ENCODE data around the gene CEP350.
A peak's percentile ranks its signal among the peaks of the same experiment; 100 is the strongest.

CEP350 gene

DNA sequence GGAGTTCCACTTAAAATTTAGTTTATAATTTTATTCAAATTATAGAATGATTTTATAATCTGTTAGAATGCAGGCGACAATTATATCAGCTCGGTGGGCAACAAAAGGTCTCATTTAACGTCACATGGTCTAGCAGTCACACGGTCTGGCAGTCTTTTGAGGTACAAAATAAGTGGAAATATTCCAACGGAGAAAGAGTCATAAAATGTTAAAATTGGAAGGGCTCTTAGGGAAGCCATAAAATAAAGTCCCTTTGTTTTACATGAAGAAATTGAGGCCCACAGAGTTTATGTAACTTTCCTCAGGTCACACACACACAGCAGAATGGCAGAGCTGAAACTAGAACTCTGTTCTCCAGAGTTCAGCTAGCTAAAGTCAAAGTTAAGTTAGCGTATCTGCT is 115.7 kb downstream of the CEP350 start:
- DNase-seq: no peak

DNA sequence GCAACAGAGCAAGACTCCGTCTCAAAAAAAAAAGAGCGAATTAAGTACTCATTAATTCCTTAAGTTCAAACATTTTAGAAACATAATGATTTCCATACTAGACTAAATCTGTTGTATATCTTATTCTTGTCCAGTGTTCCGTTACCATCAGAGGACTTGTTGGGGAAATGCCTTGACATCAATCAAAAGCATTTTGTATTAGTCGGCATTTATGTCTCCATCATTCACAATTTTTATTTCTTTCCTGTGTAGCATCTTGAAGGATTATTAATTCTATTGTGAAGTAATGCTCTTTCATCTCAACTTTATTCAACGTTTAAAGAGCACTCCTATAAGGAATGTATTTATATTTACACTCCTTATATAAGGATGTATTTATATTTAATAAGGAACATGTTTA is 117.1 kb downstream of the CEP350 start:
- DNase-seq: no peak

DNA sequence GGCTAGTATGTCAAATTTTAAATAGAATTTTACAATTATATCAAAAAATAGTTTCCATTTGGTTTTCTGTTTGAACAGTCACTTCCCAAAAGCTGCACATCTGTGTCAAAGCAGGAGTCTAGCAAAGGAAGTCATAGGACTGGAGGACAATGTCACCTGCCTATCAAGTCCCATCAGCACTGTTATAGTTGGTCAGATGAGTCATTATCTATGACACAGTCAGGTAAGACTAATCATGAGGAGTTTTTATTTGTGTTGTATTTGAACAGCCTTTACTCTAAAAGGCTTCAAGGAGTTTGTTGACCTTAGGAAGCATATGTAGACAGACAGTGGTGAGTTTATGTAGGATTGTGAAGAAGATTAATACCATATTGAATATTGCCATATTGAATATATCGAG is 125.8 kb downstream of the CEP350 start:
- DNase-seq: peak; percentile 28

DNA sequence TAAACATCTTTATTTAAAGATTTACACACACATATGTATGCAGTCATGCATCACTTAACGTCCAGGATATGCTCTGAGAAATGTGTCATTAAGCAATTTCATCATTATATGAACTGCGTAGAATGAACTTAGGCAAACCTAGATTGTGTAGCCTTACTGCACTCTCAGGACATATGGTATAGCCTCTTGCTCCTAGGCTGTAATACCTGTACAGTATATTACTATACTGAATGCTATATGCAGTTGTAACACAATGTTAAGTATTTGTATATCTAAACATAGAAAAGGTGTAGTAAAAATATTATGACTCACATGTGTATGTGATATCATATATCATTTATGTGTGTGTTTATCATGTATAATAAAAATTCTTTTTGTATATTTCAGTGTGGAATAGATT is 126.9 kb downstream of the CEP350 start:
- no peak for DNase-seq

DNA sequence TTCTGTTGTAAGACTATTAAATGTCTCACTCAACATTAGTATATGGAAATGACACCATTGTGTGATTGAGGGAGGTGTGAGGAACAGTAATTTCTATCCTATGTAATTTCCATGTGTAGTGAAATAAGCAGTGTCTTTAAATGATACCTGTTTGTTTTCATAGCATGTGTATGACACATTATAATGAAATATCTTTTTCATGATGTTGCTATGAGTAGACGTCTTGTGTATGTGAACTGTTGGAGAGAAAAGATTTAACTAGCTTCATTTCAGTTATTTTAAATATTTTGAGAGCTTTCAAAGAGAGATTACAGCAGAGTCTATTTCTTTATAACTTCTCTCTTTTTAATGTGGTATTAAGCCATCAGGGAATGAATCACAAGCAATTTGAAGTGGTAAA is 128.6 kb downstream of the CEP350 start:
- no peak for DNase-seq

DNA sequence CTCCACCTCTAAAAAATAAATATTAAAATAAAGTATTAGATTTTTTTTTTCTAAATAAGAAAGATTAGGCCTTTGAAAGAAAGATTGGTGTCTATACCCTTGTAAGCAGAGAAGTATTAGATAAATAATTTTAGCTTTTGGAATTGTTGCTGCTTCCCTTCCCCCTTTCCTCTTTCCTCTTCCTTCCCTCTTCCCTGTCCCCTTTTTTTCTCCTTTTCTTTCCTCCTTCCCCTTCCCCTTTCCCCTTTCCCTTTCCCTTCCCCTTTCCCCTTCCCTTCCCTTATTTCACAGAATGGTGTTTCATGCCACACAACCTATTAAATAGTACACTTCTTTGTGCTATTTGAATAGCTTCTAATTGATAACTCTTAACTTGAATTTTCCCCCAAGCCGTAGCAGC is 130.3 kb downstream of the CEP350 start:
- DNase-seq: no peak

DNA sequence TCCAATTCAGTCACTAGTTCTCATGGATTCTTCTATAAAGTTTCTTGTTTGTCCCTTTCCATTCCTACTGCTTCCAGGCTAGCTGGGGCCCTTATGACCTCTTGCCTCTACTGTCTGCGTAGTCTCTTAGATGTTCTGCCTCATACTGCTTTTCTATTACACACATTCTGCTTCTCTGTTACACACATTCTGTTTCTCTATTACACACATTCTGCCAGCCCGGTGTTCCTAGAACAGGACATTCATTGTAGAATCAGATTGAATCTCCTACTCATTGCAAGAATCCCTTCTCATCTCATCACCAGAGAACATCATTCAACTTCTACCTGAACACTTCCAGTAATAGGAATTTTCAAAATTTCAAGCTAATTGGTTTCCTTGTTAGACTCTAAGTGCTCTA is 130.7 kb downstream of the CEP350 start:
- DNase-seq: peak; percentile 20

DNA sequence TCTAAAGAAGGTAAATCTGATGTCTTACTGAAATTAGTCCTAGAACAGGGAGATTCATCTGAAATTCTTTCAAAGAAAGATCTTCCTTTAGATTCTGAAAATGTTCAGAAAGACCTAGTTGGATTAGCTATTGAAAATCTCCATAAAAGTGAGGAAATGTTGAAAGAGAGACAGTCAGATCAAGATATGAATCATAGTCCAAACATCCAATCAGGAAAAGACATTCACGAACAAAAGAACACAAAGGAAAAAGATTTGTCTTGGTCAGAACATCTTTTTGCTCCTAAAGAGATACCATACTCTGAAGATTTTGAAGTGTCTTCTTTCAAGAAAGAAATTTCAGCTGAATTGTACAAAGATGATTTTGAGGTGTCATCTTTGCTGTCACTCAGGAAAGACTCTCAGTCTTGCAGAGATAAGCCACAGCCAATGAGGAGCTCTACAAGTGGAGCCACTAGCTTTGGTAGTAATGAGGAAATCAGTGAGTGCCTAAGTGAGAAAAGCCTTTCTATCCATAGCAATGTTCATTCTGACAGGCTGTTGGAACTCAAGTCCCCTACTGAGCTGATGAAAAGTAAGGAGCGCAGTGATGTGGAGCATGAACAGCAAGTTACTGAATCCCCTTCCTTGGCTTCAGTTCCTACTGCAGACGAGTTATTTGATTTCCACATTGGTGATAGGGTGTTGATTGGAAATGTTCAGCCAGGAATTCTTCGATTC is 138.5 kb downstream of the CEP350 start:
- no peak for DNase-seq

DNA sequence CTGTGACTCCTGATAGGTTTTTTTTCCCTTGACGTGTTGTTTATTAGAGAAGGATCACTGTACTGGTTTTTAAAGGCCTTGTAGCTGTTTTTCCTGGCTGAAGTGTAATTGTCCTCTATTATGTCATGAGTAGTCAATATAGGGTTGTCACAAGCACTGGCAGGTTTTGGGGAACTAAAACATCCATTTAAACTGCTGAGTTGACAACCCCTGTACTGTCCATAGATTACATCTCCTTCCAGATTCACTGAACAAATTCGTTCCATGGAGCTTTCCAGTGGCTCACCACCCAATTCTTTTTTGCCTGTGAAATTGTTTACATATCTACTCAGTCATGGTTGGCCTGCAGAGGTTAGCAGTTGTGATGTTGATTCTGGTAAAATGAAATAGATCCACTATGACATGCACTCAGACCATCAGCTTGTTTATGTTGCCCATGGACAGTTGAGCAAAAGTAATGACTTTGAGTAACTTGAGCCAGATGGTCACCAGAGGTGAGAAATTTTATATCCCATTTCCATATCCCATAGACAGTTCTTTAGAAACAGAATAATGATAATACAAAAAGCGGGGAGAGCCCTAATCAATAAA is 140.2 kb downstream of the CEP350 start:
- no peak for DNase-seq

DNA sequence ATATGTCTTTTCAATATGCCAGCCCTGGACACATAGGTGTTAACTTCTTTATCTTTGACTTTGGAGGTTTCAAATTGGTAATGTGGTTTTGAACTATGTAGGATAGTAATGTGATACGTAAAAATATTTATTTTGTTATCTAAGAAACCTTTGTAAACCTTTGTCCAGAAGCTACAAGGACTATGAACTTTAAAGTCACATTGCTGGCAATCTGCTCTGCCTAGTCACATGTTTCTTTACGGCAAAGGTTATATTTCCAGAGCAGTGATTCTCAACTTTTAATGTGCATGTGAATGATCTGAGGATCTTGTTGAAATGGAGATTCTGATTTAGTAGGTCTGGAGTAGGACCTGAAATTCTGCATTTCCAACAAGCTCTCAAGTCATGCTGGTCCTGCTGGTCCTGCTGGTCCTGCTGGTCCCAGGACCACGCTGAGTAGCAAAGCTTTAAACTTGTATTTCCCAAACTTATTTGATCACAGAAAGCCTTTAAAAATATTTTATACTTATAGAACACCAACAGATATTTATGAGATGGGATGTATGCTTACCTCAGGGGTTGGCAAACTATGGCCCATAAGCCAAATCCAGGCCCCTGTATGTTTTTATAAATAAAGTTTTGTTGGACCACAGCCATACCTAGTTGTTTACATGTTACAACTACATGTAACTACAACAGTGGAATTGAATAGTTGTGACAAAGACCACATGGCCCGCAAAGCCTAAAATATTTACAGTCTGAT is 142.1 kb downstream of the CEP350 start:
- no peak for DNase-seq

DNA sequence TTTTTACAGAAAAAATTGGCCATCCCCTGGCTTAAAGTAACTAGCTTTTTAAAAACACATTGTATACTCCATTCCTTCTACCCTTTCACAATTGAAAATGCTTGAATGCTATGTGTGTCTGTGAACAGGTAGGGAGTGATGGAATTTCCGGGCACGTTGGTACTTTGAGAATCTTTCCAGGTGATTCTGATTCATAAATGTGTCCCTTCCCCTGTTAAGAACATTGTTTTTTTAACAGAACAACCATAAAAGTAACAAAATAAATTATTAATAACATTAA is 142.7 kb downstream of the CEP350 start:
- no peak for DNase-seq

DNA sequence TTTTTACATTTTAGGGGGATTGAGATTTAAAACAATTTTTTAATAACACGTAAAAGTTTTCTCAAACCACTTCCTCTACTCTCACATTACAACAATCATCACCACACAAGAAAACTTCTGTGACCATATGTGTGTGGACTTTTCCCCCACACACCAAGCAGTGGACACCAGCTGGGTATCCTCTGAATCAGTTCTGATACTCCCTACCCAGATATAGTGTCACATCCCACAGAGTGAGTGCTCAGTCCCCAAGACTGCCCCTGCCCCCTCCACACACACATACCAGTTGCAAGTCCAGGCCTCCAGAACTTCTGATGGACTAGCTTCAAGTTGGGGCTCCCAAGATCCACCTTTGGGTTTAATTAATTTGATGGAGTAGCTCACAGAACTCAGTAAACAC is 146.8 kb downstream of the CEP350 start:
- DNase-seq: no peak

DNA sequence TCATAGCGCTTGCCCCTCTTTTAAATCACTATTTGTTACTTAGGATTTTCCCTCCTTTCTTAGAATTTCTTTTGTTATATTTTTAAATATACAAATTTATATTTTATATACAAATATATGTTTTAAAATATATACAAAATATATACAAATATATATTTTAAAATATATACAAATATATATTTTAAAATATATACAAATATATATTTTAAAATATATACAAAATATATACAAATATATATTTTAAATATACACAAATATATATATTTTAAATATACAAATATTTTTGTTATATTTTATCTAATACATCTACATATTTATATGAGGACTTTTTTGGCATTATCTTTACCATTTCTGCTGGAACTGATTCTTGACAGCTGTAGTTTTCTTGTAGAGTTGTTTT is 149.2 kb downstream of the CEP350 start:
- no peak for DNase-seq

DNA sequence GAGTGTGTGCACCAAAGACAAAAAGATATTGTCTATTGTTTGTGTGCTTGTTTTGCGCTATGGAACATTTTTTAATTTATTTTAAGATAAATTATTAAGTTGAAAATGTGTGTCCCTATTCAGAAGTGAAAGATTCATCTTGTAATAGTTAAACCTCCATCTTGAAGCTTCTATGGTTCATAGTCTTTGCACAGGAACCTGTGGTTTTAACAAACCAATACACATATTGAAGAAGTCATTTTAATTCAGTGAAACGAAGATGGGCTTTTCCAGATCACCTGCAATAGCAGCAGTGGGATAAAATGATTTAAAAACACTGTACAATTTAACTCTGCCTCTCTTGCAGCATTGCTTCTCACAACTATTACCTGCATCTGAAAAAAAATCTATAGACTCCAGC is 157.5 kb downstream of the CEP350 start:
- DNase-seq: no peak

DNA sequence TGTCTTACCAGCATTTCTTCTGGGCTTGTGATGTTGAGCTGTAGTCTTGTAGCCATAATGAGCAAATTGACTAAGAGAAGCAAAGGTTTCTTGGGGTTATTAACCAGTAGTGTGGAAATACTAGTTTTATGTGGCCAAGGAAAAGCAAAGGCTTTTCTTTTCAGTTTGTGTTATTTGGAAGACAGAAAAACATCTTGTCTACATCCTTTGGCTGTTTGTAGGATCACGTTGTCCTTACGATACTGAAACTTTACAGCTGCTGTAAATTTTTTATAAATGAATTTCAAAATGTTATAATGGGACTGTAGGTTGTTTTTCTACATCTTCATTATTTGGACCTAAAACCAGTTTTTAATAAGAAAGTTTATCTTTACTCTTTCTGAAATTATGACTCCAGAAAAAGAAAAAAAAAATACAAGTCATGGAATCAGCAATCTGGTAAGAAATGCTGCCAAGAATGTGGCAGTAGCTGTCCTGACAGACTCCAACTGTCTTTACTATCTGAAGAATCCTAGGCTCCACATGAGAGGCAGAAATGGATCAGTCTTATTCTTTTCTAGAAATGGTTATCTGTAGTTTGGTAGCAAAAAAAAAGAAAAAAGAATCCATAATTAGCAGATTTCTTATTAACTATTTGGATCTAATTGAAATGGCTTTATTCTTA is 158.5 kb downstream of the CEP350 start:
- no peak for DNase-seq

DNA sequence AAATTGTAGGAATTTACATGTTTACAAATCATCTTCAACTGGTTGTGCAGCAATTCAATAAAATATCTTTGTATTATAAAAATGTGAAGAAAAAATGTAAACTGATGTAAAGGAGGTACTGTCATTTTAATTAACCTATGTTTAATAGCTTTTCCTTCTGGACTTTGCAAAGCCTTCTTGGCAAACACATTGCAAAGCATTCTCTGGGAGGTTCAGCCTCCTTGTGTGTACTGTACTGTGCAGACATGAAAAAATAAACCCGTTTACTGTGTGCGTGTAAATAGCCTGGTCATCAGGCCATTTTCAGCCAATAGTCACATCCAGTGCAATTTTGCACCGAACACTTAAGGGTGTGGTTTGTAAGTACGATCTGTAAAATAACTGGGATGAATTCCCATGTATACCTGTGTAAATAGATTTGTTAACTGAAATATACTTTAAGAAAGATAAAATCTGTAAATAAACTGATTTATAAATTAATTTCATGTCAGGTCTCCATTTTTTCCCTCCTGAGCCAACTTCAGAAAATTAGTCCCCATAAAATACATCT is 159.9 kb downstream of the CEP350 start:
- DNase-seq: no peak

DNA sequence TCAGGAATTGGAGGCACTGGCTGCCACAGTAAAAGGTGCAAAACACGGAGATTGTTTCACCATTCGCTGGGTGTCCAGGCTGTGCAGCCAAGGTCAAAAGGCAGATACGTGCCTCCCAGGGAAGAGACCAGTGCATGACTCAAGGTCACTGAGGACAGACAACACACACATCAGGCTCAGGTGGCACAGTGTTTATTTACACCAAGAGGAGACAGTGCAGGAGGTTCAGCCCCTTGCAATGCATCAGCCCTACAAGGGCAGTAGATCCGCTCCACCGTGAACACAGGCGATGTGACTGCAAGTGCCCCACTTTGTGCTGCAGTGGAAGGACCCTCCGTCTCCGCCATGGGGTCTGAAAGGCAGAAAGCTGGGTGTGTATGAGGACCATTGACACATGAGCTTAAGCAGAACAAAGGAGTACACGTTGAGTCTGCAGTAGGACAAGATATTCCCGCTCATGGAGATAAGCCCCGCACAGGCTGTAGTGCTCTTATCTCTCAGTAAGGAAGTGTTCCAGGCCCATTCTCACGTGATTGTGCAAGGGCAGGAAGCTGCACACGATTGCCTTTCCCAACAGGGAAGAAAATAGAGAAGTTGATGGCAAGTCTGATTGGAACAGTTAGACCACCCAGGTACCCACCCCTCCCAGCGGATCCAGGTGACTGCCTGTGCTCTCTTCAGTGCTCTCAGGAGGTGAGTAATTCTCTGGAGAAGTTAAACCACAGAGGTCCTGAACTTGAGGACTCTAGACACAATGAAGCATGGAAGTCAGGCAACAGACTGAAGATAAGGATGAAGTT is 162.6 kb downstream of the CEP350 start:
- no peak for DNase-seq

DNA sequence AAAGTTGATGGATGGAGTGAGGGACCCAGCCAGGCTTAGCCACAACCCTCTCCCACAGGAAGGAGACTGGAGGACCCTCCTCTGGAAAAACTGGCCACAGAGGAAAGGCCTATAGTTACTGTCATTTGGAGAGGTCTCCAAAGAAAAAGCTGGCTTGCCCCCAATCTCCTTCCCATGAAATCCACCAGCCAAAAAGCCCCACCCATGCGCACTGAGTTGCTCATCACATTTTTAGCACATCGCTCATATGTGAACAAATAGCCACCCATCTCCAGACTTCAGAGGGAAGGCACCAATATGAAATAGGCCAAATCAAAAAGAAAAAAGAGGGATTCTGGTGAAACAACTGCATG is 163.1 kb downstream of the CEP350 start:
- no peak for DNase-seq

DNA sequence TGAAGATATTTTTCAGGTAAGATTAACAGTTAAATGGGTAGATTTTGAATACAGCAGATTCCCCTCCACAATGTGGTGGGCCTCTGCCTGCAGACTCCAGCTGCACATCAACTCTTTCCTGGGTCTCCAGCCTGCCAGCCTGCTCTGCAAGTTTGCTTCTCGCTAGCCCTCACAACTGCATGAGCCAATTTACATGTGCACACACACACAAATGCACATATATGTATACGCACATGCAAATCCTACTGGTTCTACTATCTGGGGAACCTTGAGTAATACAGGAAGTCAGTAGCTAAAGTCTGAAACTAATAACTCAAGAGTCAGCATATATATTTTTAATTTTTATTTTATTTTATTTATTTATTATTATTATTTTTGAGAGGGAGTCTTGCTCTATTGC is 165.2 kb downstream of the CEP350 start:
- DNase-seq: no peak

DNA sequence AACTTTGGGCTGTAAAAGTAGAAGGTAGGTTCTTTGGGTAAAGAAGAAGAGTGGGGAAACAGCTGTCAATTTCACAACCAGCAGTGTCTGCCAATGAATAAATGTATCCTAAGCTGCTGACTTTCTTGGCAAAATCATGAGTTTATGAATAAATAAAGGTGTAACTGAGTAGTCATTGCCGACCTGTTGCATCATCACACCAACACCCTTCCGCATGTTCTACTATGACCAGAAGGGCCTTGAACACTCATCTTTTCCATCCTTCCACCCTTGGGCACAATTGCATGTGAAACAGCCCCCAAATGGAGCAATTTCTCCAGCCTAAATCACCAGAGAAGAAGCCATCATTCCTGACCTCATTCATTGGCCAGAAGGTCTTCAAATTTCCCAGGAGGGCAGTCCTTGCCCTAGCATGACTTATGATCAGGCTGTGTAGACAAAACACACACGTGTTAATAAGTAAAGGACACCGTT is 168.9 kb downstream of the CEP350 start:
- DNase-seq: no peak

DNA sequence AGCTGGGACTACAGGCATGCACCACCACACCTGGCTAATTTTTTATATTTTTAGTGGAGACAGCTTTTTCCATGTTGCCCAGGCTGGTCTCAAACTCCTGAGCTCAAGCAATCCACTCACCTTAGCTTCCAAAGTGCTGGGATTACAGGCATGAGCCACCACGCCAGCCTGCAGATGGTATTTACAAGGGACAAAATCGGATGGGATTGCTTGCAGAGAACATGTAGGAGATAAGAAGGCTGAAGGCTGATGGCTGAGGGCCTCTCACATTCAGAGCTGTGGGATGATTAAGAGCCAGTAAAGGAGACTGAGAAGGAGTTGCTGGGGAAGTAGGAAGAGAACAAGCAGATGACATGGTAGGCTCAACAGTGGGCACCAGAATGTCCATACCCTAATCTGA is 176.0 kb downstream of the CEP350 start:
- no peak for DNase-seq

DNA sequence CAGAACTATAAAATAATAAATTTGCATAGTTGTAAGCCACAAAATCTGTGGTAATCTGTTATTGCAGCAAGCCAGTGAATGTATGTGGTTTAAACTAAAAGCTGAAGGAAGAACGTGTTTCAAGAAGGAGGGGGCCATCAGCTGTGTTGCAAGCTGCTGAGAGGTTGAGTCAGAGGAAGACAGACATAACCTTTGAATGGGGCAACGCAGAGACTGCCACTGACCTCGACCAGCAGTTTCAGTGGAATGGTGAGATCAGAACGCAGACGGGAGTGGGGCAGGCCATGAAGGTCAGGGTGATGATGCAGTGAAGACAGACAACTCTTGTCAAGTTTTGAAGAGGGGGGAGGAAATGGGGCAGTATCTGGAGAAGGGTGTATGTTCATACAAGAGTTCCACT is 176.9 kb downstream of the CEP350 start:
- peak; percentile 16 for DNase-seq

DNA sequence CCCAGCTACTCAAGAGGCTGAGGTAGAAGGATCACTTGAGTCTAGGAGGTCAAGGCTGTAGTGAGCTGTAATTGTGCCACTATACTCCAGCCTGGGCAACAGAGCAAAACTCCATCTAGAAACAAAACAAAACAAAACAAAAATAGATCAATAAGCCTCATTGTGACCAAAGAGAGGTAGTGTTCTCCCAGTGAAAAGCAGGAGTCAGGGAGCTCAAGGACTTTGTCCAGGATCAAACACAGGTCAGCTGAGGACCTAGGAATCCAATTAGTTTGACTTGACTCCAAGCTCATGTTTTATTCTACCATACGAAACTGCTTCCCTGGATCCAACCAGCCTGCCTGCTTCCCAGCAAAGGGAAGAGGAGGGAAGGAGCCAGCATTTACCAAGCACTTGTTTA is 178.6 kb downstream of the CEP350 start:
- DNase-seq: no peak
